ENCODE measurements around the gene CDHR5.

The CDHR5 gene

DNA sequence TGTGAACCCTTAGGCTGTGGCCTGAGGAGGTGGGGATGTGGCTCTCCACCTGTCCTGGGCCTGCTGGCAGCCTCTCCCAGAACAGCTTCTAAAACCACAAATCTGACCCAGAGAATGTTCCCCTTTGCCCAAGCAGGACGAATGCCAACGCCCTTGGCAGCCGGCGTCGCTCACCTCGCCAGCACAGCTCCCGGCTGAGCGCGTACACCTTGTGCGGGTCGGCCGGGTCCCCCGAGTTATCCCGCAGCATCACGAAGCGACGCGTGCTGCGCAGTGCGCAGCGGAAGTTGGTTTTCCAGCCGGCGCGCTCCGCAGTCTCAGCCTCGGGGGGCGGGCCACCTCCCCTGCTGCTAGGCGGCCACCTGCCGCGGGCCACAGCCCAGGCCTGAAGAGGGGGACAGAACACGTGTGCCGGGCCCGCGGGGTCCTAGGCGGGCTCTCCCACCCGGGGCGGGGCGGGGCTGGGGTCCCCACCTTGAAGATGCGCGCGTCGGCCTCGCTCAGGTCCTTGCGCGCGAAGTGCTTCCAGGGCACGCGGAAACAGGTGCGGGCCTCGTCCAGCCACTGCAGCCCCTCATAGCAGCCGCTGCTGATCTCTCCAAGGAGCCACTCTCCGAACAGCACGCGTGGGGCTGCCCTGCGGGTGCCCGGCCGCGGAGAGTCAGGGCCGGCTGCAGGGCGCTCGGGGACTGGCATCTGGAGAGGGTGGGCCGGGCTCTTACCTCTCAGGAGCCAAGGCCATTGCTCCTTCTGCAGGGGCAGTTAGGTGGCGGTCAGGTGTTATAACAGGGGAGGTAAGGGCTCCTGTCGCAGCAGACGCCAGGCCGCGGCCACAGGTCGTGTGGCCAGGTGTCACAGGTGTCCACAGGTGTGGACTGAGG is 9.9 kb downstream of the CDHR5 start:
- no peaks in the 10 kb centered on the region for H3K9me3 ChIP-seq (ENCODE audit: insufficient read depth, low read length, severe bottlenecking)
- H4K20me1 ChIP-seq (ENCODE audit: insufficient read depth, low read length) = peaks cover 59% of the 10 kb centered on the region
- H3K4me2 ChIP-seq (ENCODE audit: insufficient read depth, low read length) = peak overlapping the region; percentile 100
- peaks cover 35% of the 10 kb centered on the region for H3K4me1 ChIP-seq (ENCODE audit: insufficient read depth, low read length)
- no peaks in the 10 kb centered on the region for H3K27me3 ChIP-seq (ENCODE audit: insufficient read depth, low read length, poor library complexity)
- 0 out of 3 replicates have a peak, but pooled peaks have one; percentile 1 for ATAC-seq (ENCODE audit: insufficient read depth, low read depth)
- peaks cover 56% of the 10 kb centered on the region for H3K36me3 ChIP-seq (ENCODE audit: insufficient read depth, low read length)
- peak overlapping the region; percentile 85 for H3K27ac ChIP-seq (ENCODE audit: low read length)
- peak overlapping the region; percentile 60 to 97 for H3K4me3 ChIP-seq (ENCODE audit: low read depth in 1 of 2, low read length in 2 of 2)
- peak overlapping the region; percentile 64 for H2AFZ ChIP-seq (ENCODE audit: low read depth, low read length)
- TF ChIP-seq, protein P1, sequence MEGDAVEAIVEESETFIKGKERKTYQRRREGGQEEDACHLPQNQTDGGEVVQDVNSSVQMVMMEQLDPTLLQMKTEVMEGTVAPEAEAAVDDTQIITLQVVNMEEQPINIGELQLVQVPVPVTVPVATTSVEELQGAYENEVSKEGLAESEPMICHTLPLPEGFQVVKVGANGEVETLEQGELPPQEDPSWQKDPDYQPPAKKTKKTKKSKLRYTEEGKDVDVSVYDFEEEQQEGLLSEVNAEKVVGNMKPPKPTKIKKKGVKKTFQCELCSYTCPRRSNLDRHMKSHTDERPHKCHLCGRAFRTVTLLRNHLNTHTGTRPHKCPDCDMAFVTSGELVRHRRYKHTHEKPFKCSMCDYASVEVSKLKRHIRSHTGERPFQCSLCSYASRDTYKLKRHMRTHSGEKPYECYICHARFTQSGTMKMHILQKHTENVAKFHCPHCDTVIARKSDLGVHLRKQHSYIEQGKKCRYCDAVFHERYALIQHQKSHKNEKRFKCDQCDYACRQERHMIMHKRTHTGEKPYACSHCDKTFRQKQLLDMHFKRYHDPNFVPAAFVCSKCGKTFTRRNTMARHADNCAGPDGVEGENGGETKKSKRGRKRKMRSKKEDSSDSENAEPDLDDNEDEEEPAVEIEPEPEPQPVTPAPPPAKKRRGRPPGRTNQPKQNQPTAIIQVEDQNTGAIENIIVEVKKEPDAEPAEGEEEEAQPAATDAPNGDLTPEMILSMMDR (IDR thresholded peaks at IDR 0.05; ENCODE audit: borderline replicate concordance, extremely low read depth, low read length, poor library complexity, severe bottlenecking) = no peak
- TF ChIP-seq EZH2 (IDR thresholded peaks at IDR 0.05; ENCODE audit: borderline replicate concordance, low read depth, low read length, severe bottlenecking) = no peak
- H3K9ac ChIP-seq (ENCODE audit: low read depth, low read length) = peak overlapping the region; percentile 75
- peaks cover 17% of the 10 kb centered on the region for H3K79me2 ChIP-seq (ENCODE audit: insufficient read depth, low read length)
- no peak for DNase-seq

DNA sequence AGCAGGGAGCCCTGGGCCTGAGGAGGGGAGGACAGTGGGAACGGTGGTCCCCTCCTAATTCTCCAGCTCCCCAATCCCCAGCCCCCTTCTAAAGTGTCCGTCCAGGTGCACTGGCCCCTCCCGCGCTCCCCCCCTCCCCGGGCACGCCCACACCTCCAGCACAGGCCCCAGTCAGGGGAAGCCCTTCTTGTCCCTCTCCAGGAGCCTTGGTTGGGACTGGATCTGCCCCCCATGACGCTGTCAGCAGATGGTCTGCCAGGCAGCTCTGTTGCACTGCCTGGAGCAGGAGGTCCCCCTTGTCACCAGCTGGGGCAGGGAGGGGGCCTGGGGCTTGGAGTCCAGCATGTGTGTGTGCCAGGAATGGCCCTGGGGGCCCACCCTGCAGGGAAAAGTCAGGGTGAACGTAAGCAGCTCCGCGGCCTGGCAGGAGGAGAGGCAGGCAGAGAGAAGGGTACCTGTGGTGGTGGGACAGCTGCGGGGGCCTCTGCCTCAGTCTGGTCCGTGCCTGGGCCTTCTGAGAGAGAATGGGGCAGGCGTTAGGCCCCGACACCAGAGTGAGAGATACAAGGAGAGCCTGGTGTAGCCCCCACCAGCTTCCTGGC is 10.6 kb downstream of the CDHR5 start:
- peaks cover 59% of the 10 kb centered on the region for H4K20me1 ChIP-seq (ENCODE audit: insufficient read depth, low read length)
- peaks cover 17% of the 10 kb centered on the region for H3K79me2 ChIP-seq (ENCODE audit: insufficient read depth, low read length)
- ATAC-seq (ENCODE audit: insufficient read depth, low read depth) = no peak
- H3K9me3 ChIP-seq (ENCODE audit: insufficient read depth, low read length, severe bottlenecking) = no peaks in the 10 kb centered on the region
- H3K27me3 ChIP-seq (ENCODE audit: insufficient read depth, low read length, poor library complexity) = no peaks in the 10 kb centered on the region
- no peak for TF ChIP-seq EZH2 (IDR thresholded peaks at IDR 0.05; ENCODE audit: borderline replicate concordance, low read depth, low read length, severe bottlenecking)
- TF ChIP-seq, protein P1 (IDR thresholded peaks at IDR 0.05; ENCODE audit: borderline replicate concordance, extremely low read depth, low read length, poor library complexity, severe bottlenecking) = no peak
- no peak for DNase-seq
- peaks cover 35% of the 10 kb centered on the region for H3K4me1 ChIP-seq (ENCODE audit: insufficient read depth, low read length)
- H3K4me3 ChIP-seq (ENCODE audit: low read depth in 1 of 2, low read length in 2 of 2) = no peak overlapping the region
- no peak overlapping the region for H2AFZ ChIP-seq (ENCODE audit: low read depth, low read length)
- H3K27ac ChIP-seq (ENCODE audit: low read length) = no peak overlapping the region
- peaks cover 64% of the 10 kb centered on the region for H3K36me3 ChIP-seq (ENCODE audit: insufficient read depth, low read length)
- H3K9ac ChIP-seq (ENCODE audit: low read depth, low read length) = peak overlapping the region; percentile 75; the same call in 1 of the 2 replicates
- peak overlapping the region; percentile 100 for H3K4me2 ChIP-seq (ENCODE audit: insufficient read depth, low read length)

DNA sequence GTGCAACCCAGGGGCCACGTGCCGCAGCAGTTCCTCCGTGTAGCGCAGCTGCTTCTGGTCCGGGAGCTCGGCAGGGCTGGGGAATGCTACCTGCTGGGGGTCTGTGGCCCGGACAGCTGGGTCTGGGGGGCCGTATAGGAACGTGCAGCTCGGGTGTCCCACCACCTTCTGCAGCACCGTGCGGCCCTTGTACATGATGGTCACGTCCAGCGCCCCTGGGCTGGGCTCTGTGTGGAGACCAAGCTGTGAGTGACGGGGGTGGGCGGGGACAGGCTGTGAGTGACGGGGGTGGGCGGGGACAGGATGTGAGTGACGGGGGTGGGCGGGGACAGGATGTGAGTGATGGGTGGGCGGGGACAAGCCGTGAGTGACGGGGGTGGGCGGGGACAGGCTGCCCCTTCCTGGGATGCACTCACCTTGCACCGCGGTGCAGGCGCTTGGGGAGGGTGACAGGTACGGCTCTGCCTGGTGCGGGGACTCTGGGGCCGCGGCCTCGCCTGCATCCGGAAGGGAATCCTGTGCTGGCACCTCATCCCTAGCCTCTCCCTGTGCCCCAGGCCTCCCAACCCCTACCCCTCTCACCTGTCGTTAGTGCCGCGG is 11.3 kb downstream of the CDHR5 start:
- no peak overlapping the region for H3K9ac ChIP-seq (ENCODE audit: low read depth, low read length)
- 0 out of 2 replicates have a peak overlapping the region, but pooled peaks have one; percentile 32 for H3K27ac ChIP-seq (ENCODE audit: low read length)
- peaks cover 67% of the 10 kb centered on the region for H3K36me3 ChIP-seq (ENCODE audit: insufficient read depth, low read length)
- H3K9me3 ChIP-seq (ENCODE audit: insufficient read depth, low read length, severe bottlenecking) = no peaks in the 10 kb centered on the region
- H3K4me3 ChIP-seq (ENCODE audit: low read depth in 1 of 2, low read length in 2 of 2) = no peak overlapping the region
- peaks cover 17% of the 10 kb centered on the region for H3K79me2 ChIP-seq (ENCODE audit: insufficient read depth, low read length)
- DNase-seq (peak; percentile 70), ATAC-seq (ENCODE audit: insufficient read depth, low read depth) (0 out of 3 replicates have a peak, but pooled peaks have one; percentile 3)
- H4K20me1 ChIP-seq (ENCODE audit: insufficient read depth, low read length) = peaks cover 63% of the 10 kb centered on the region
- no peaks in the 10 kb centered on the region for H3K27me3 ChIP-seq (ENCODE audit: insufficient read depth, low read length, poor library complexity)
- no peak overlapping the region; the same call in 1 of the 2 replicates for H3K4me2 ChIP-seq (ENCODE audit: insufficient read depth, low read length)
- H3K4me1 ChIP-seq (ENCODE audit: insufficient read depth, low read length) = peaks cover 35% of the 10 kb centered on the region
- TF ChIP-seq, protein P1 (IDR thresholded peaks at IDR 0.05; ENCODE audit: borderline replicate concordance, extremely low read depth, low read length, poor library complexity, severe bottlenecking) = no peak
- TF ChIP-seq EZH2 (IDR thresholded peaks at IDR 0.05; ENCODE audit: borderline replicate concordance, low read depth, low read length, severe bottlenecking) = no peak
- H2AFZ ChIP-seq (ENCODE audit: low read depth, low read length) = no peak overlapping the region
